ENCODE data around the gene PDE4B. TPM values are rescaled to one million over a fixed set of nuclear protein-coding genes. Genes with fewer than 3 reads are reported as not detected.

The PDE4B gene
- total and polyA plus RNA-seq, 11 donors = 1.4 to 71.9 (median 16.2) TPM

GRCh38 chr1:65942476-65942875 lies 149.8 kb downstream of the PDE4B start:
- H3K4me3 ChIP-seq = no peak overlapping the region
- H3K9me3 ChIP-seq = peaks cover 0 to 14% (median 1%) of the 10 kb centered on the region in 12 donors
- intact Hi-C loops (cut with DNase I) = no loop called here
- H3K27ac ChIP-seq = no peak overlapping the region
- H3K27me3 ChIP-seq = no peaks in the 10 kb centered on the region
- TF ChIP-seq POLR2A (IDR thresholded peaks at IDR 0.05) (no peak), CTCF (IDR thresholded peaks at IDR 0.05) (no peak)
- DNase-seq (no peak), ATAC-seq (no peak)
- H3K36me3 ChIP-seq = no peaks in the 10 kb centered on the region
- H3K4me1 ChIP-seq = no peaks in the 10 kb centered on the region
- 11 to 22% (median 13%) methylated on average over 1 of the region's 1 CpG for WGBS, 4 donors

GRCh38 chr1:65946376-65946775 lies 153.7 kb downstream of the PDE4B start:
- Histone ChIP-seq H3K27ac (no peak overlapping the region), H3K27me3 (no peaks in the 10 kb centered on the region), H3K9me3 (peaks cover 0 to 14% (median 1%) of the 10 kb centered on the region in 12 donors), H3K4me3 (no peak overlapping the region), H3K4me1 (peaks cover 0 to 6% (median 0%) of the 10 kb centered on the region in 12 donors), H3K36me3 (no peaks in the 10 kb centered on the region)
- no peak for TF ChIP-seq CTCF (IDR thresholded peaks at IDR 0.05)
- TF ChIP-seq POLR2A (IDR thresholded peaks at IDR 0.05) = no peak
- no peak for DNase-seq
- WGBS, 4 donors = 50 to 75% (median 54%) methylated on average over 1 of the region's 1 CpG
- intact Hi-C loops (cut with DNase I) = no loop called here
- ATAC-seq = no peak

- intact Hi-C loops (cut with DNase I) = no loop called here
- H3K4me3 ChIP-seq = no peak overlapping the region
- TF ChIP-seq POLR2A (IDR thresholded peaks at IDR 0.05) = no peak
- no peak for TF ChIP-seq CTCF (IDR thresholded peaks at IDR 0.05)
- no peak overlapping the region for H3K27ac ChIP-seq
- H3K4me1 ChIP-seq = peaks cover 0 to 6% (median 0%) of the 10 kb centered on the region in 12 donors
- no peaks in the 10 kb centered on the region for H3K27me3 ChIP-seq
- 86 to 94% (median 88%) methylated on average over 5 of the region's 5 CpGs for whole genome bisulfite sequencing, 4 donors
- ATAC-seq (no peak), DNase-seq (no peak)
- H3K36me3 ChIP-seq = no peaks in the 10 kb centered on the region
- peaks cover 0 to 14% (median 1%) of the 10 kb centered on the region in 12 donors for H3K9me3 ChIP-seq
Observed at GRCh38 chr1:65946960-65947359, 154.3 kb downstream of the PDE4B start.

GRCh38 chr1:65948609-65949229 lies 156.0 kb downstream of the PDE4B start:
- intact Hi-C loops (cut with DNase I) = no loop called here

More at GRCh38 chr1:65948609-65949229, 156.0 kb downstream of the PDE4B start:
- Histone ChIP-seq H3K27ac (no peak overlapping the region), H3K27me3 (no peaks in the 10 kb centered on the region), H3K9me3 (peaks cover 0 to 3% (median 0%) of the 10 kb centered on the region in 12 donors), H3K4me3 (no peak overlapping the region), H3K36me3 (no peaks in the 10 kb centered on the region), H3K4me1 (peaks cover 0 to 10% (median 0%) of the 10 kb centered on the region in 12 donors)
- peak in 1 of 4 donors; percentile 36 for ATAC-seq
- no peak for TF ChIP-seq CTCF (IDR thresholded peaks at IDR 0.05)
- TF ChIP-seq POLR2A (IDR thresholded peaks at IDR 0.05) = no peak
- DNase-seq = no peak
- 68 to 89% (median 86%) methylated on average over 7 of the region's 7 CpGs for WGBS, 4 donors

All from heart left ventricle (tissue), 16 donors.